ENCODE results near the gene IL11RA. TPM values are rescaled to one million over a fixed set of nuclear protein-coding genes. Genes with fewer than 3 reads are reported as not detected.
A peak's percentile ranks its signal among the peaks of the same experiment; 100 is the strongest.

The IL11RA gene
- total and polyA plus RNA-seq, 9 of the 15 experiments (the other 6 are each of a cell fraction or from before 2014, with no cell fraction given), result 0.11 to 5.8 (median 2.8) TPM

GRCh38 chr9:34637356-34638137 lies 14.4 kb upstream of the IL11RA start, which contains the start of gene SIGMAR1 (continued):
- TF ChIP-seq ADNP (tag; IDR thresholded peaks at IDR 0.05) (no peak), CHD2 (IDR thresholded peaks at IDR 0.05; ENCODE audit: low read depth, low read length) (no peak), PATZ1 (CRISPR knock-in tag; IDR thresholded peaks at IDR 0.05; ENCODE audit: borderline replicate concordance) (no peak), KLF13 (tag; IDR thresholded peaks at IDR 0.05; ENCODE audit: borderline replicate concordance, low read depth) (0 out of 2 replicates have a peak, but pooled peaks have one; percentile 30), HNRNPUL1 (IDR thresholded peaks at IDR 0.05; ENCODE audit: low read length) (no peak), ZNF41 (CRISPR knock-in tag; conservative IDR thresholded peaks at IDR 0.05) (no peak), CXXC5 (CRISPR knock-in tag; IDR thresholded peaks at IDR 0.05) (0 out of 2 replicates have a peak, but pooled peaks have one; percentile 29), ZNF778 (CRISPR knock-in tag; IDR thresholded peaks at IDR 0.05) (no peak), MEIS2 (IDR thresholded peaks at IDR 0.05; ENCODE audit: partially characterized antibody) (no peak), ZFX (CRISPR knock-in tag; IDR thresholded peaks at IDR 0.05) (peak; percentile 51), STAT6 (CRISPR knock-in tag; IDR thresholded peaks at IDR 0.05) (no peak), ZEB2 (IDR thresholded peaks at IDR 0.05) (no peak), HINFP (tag; conservative IDR thresholded peaks at IDR 0.05; ENCODE audit: low read depth) (no peak), NBN (IDR thresholded peaks at IDR 0.05; ENCODE audit: low read depth) (no peak), ELF1 (tag; IDR thresholded peaks at IDR 0.05) (peak; percentile 60; the same call in 1 of the 2 replicates), ZBTB1 (CRISPR knock-in tag; IDR thresholded peaks at IDR 0.05; ENCODE audit: borderline replicate concordance, low read depth) (0 out of 2 replicates have a peak, but pooled peaks have one; percentile 40), RUNX1 (IDR thresholded peaks at IDR 0.05; ENCODE audit: low read depth) (no peak)
- TF ChIP-seq, protein P1, sequence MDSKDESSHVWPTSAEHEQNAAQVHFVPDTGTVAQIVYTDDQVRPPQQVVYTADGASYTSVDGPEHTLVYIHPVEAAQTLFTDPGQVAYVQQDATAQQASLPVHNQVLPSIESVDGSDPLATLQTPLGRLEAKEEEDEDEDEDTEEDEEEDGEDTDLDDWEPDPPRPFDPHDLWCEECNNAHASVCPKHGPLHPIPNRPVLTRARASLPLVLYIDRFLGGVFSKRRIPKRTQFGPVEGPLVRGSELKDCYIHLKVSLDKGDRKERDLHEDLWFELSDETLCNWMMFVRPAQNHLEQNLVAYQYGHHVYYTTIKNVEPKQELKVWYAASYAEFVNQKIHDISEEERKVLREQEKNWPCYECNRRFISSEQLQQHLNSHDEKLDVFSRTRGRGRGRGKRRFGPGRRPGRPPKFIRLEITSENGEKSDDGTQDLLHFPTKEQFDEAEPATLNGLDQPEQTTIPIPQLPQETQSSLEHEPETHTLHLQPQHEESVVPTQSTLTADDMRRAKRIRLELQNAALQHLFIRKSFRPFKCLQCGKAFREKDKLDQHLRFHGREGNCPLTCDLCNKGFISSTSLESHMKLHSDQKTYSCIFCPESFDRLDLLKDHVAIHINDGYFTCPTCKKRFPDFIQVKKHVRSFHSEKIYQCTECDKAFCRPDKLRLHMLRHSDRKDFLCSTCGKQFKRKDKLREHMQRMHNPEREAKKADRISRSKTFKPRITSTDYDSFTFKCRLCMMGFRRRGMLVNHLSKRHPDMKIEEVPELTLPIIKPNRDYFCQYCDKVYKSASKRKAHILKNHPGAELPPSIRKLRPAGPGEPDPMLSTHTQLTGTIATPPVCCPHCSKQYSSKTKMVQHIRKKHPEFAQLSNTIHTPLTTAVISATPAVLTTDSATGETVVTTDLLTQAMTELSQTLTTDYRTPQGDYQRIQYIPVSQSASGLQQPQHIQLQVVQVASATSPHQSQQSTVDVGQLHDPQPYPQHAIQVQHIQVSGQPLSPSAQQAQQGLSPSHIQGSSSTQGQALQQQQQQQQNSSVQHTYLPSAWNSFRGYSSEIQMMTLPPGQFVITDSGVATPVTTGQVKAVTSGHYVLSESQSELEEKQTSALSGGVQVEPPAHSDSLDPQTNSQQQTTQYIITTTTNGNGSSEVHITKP (IDR thresholded peaks at IDR 0.05; ENCODE audit: partially characterized antibody), result peak; percentile 99
